ENCODE data around the gene OLA1. TPM values are rescaled to one million over a fixed set of nuclear protein-coding genes. Genes with fewer than 3 reads are reported as not detected.

Gene OLA1
- total RNA-seq, 1 experiment from 2014 or later = 263 TPM

- H3K27me3 ChIP-seq (ENCODE audit: insufficient read depth, low read depth) = no peaks in the 10 kb centered on the region
- no peak for DNase-seq
- H3K4me2 ChIP-seq = no peak overlapping the region
- TF ChIP-seq EZH2 (IDR thresholded peaks at IDR 0.05; ENCODE audit: low read depth) (no peak), CTCF (conservative IDR thresholded peaks at IDR 0.05) (no peak)
- peaks cover 8% of the 10 kb centered on the region for H4K20me1 ChIP-seq (ENCODE audit: insufficient read depth)
- no peak overlapping the region for H2AFZ ChIP-seq
- POLR2A ChIA-PET (ENCODE audit: unreplicated experiment) = no interaction called here
- no peaks in the 10 kb centered on the region for H3K4me1 ChIP-seq (replicated peaks; ENCODE audit: insufficient read depth)
- H3K27ac ChIP-seq = no peak overlapping the region
- no peak overlapping the region for H3K4me3 ChIP-seq
- CTCF ChIA-PET = no interaction called here
- H3K79me2 ChIP-seq (ENCODE audit: low read depth) = peaks cover 89% of the 10 kb centered on the region
- H3F3A ChIP-seq (ENCODE audit: insufficient read depth, low read depth) = peaks cover 27% of the 10 kb centered on the region; the same call in 1 of the 2 replicates
- intact Hi-C loops (cut with micrococcal nuclease; ENCODE audit: unreplicated experiment) = no loop called here
- BruUV-seq (replicated peaks) = no TSS peak
- no peaks in the 10 kb centered on the region for H3K9me2 ChIP-seq (ENCODE audit: insufficient read depth)
- peaks cover 11% of the 10 kb centered on the region for H3K9me3 ChIP-seq (ENCODE audit: insufficient read depth, low read depth)
- H3K36me3 ChIP-seq (ENCODE audit: low read depth) = peaks cover 16% of the 10 kb centered on the region; the same call in 1 of the 2 replicates
Observed at GRCh38 chr2:174195253-174195652, 53.1 kb downstream of the OLA1 start.

- Histone ChIP-seq H3F3A (ENCODE audit: insufficient read depth, low read depth) (peaks cover 31% of the 10 kb centered on the region; the same call in 1 of the 2 replicates), H3K9me2 (ENCODE audit: insufficient read depth) (peaks cover 8% of the 10 kb centered on the region; the same call in 1 of the 2 replicates), H2AFZ (no peak overlapping the region), H3K4me2 (no peak overlapping the region), H3K36me3 (ENCODE audit: low read depth) (peaks cover 16% of the 10 kb centered on the region; the same call in 1 of the 2 replicates), H3K79me2 (ENCODE audit: low read depth) (peaks cover 89% of the 10 kb centered on the region), H3K4me1 (replicated peaks; ENCODE audit: insufficient read depth) (no peaks in the 10 kb centered on the region), H3K9me3 (ENCODE audit: insufficient read depth, low read depth) (peaks cover 11% of the 10 kb centered on the region), H3K4me3 (no peak overlapping the region), H4K20me1 (ENCODE audit: insufficient read depth) (peaks cover 20% of the 10 kb centered on the region), H3K27ac (no peak overlapping the region), H3K27me3 (ENCODE audit: insufficient read depth, low read depth) (no peaks in the 10 kb centered on the region)
- CTCF ChIA-PET = interaction anchor here (0.6 kb wide), 1 partner anchor 11 kb away, joined by 3 read pairs; no protein-coding TSS in a partner anchor
- BruUV-seq (replicated peaks) = no TSS peak
- intact Hi-C loops (cut with micrococcal nuclease; ENCODE audit: unreplicated experiment) = no loop called here
- no peak for DNase-seq
- POLR2A ChIA-PET (ENCODE audit: unreplicated experiment) = no interaction called here
- TF ChIP-seq EZH2 (IDR thresholded peaks at IDR 0.05; ENCODE audit: low read depth) = no peak
- no peak for TF ChIP-seq CTCF (conservative IDR thresholded peaks at IDR 0.05)
Observed at GRCh38 chr2:174193737-174194136, 54.6 kb downstream of the OLA1 start.

- no peak overlapping the region for H3K4me2 ChIP-seq
- peaks cover 18% of the 10 kb centered on the region for H4K20me1 ChIP-seq (ENCODE audit: insufficient read depth)
- intact Hi-C loops (cut with micrococcal nuclease; ENCODE audit: unreplicated experiment) = no loop called here
- H2AFZ ChIP-seq = no peak overlapping the region
- peaks cover 11% of the 10 kb centered on the region for H3K9me3 ChIP-seq (ENCODE audit: insufficient read depth, low read depth)
- peaks cover 88% of the 10 kb centered on the region for H3K79me2 ChIP-seq (ENCODE audit: low read depth)
- H3K27ac ChIP-seq = no peak overlapping the region
- H3K36me3 ChIP-seq (ENCODE audit: low read depth) = peaks cover 16% of the 10 kb centered on the region; the same call in 1 of the 2 replicates
- ChIA-PET POLR2A (ENCODE audit: unreplicated experiment) (interaction anchor here (0.7 kb wide), 1 partner anchor 1005 kb away, joined by 5 read pairs; no protein-coding TSS in a partner anchor), CTCF (interaction anchor here (0.7 kb wide), 1 partner anchor 148 kb away, joined by 5 read pairs; no protein-coding TSS in a partner anchor)
- no peak overlapping the region for H3K4me3 ChIP-seq
- no peak for TF ChIP-seq CTCF (conservative IDR thresholded peaks at IDR 0.05)
- TF ChIP-seq EZH2 (IDR thresholded peaks at IDR 0.05; ENCODE audit: low read depth) = no peak
- peaks cover 8% of the 10 kb centered on the region; the same call in 1 of the 2 replicates for H3K9me2 ChIP-seq (ENCODE audit: insufficient read depth)
- H3K4me1 ChIP-seq (replicated peaks; ENCODE audit: insufficient read depth) = no peaks in the 10 kb centered on the region
- DNase-seq = no peak
- peaks cover 31% of the 10 kb centered on the region; the same call in 1 of the 2 replicates for H3F3A ChIP-seq (ENCODE audit: insufficient read depth, low read depth)
- BruUV-seq (replicated peaks) = no TSS peak
- no peaks in the 10 kb centered on the region for H3K27me3 ChIP-seq (ENCODE audit: insufficient read depth, low read depth)
Observed at GRCh38 chr2:174192664-174193063, 55.7 kb downstream of the OLA1 start.

Measured in PC-9 (cell line).